GM18868 (cell line): ENCODE measurements around the gene SART1.

Experiments
- ATAC-seq: cut with Tn5 transposase; IDR thresholded peaks from one replicate; pipeline ENCODE4 v1.9.1; 2021; ENCODE audit warnings: mild to moderate bottlenecking, moderate library complexity; ENCODE audit not compliant: unreplicated experiment

SART1 gene

DNA sequence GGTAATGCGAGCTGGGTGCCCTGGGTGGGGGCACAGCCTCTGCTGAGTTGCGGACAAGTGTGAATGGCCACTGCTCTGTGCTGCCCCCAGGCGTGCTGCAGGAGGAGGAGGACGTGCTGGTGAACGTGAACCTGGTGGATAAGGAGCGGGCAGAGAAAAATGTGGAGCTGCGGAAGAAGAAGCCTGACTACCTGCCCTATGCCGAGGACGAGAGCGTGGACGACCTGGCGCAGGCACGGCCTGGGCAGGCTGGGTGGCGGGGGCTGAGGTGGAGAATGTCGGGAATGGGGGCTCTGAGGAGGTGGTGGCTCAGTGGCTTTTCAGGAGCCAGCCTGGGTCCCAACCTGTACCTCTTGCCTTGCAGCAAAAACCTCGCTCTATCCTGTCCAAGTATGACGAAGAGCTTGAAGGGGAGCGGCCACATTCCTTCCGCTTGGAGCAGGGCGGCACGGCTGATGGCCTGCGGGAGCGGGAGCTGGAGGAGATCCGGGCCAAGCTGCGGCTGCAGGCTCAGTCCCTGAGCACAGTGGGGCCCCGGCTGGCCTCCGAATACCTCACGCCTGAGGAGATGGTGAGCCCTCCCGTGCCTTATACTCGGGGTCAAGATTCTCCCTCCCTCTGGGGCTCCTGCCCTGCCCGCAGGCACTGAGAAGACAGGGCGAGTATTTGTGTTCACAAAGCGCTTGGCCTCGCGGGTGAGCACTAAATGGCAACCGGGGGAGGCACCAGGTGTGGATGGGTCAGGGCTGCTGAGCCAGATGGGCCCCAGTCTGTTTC lies 4.6 kb downstream of the SART1 start:
- ATAC-seq: no peak

DNA sequence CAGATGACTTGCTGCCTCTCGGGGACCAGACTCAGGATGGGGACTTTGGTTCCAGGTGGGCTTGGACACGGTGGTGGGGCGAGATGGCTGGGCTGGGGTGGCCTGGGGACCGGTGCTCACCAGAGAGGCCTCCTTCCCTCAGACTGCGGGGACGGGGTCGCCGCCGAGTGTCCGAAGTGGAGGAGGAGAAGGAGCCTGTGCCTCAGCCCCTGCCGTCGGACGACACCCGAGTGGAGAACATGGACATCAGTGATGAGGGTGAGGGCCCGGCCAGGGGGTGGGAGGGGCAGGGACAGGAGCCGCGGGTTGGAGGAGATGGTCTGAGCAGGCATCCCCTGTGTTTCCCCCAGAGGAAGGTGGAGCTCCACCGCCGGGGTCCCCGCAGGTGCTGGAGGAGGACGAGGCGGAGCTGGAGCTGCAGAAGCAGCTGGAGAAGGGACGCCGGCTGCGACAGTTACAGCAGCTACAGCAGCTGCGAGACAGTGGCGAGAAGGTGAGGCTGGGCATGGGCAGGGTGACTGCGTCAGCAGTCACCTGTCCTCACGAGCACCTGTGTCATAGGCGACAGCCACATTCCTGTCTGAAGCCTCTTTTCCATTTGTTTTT lies 5.9 kb downstream of the SART1 start:
- no peak for ATAC-seq

DNA sequence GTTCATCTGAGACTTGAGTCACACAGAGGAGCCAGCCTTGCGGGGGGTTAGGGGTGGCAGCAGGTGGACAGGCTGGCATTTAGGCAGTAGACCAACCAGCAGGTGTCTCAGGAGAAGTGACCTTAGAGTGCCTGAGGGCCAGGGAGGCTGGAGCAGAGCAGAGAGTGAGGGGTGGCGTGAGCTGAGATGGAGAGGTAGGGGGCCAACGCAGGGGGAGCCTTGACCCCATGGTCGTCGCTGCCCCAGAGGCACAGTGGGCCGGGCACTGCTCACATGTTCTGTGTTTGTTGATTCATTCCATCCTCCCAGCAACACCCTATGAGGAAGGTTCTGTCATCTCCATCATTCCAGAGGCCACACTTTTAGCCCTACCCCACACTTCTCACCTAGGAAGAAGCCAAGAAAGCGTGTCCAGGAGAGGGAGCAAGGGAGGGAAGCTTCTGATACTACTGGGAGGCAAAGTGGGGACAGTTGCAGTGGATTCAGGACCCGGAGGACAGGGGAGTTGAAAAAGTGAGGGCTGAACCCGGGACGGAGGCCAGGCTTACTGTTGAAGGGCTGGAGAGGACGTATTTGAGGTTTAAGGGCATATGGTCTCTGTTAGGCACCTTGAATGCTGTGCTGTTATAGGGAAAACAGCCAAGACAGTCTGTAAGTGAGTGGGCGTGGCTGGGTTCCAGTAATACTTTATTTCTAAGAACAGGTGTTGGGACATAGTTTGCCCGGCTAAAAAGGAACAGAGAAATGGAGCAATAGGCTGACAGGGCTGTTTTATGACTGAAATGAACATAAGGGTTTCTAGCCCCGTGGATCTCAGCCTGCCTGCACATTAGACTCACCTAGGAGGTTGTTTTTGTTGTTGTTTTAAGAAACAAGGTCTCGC lies 7.3 kb downstream of the SART1 start:
- ATAC-seq: no peak

DNA sequence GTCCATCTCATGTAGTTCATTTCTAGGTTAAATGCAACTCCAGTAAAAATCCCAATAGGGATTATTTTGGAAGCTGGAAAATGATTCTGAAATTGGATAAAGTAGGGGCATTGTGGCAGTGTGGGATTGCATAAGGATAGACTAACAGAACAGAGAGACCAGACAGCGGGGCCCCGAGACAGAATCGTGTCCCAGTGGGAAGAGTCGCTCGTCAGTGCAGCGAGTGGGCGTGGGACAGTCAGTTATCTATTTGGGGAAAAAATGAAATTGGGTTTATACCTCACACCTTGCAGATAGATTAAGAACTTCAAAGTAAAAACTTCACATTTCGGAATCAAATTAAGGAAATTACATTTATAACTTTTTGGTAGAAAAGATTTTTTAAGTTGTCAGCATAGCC lies 10.6 kb downstream of the SART1 start:
- no peak for ATAC-seq

DNA sequence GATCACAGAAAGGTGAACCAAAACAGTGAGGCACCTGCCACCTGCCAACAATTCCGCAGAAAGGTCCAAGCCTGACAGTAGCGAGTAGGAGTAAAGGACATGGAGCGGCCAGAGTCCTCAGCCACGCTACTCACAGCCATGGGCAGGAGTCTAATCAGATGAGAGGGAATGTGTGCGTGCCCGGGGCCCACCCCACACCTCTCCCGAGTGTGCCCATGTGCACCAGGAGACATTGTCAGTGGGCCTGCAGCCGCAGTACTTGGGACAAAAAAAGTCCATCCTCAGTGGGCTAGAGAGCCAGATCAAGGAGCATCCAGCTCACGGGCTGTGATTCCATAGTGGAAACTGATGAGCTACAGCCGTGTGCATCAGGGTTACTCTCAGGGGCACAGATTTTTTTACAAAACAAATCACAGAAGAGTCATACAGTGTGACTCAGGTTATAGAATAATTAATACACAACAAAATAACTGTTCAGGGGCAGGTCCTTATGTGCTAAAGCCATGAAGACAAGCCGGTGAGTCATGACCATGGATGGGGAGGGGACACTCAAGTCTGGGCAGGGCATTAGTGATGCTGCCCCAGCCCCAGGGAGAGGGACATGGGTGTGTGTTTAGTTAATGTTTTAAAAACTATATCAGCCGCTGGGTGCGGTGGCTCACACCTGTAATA lies 12.0 kb downstream of the SART1 start:
- ATAC-seq: no peak

DNA sequence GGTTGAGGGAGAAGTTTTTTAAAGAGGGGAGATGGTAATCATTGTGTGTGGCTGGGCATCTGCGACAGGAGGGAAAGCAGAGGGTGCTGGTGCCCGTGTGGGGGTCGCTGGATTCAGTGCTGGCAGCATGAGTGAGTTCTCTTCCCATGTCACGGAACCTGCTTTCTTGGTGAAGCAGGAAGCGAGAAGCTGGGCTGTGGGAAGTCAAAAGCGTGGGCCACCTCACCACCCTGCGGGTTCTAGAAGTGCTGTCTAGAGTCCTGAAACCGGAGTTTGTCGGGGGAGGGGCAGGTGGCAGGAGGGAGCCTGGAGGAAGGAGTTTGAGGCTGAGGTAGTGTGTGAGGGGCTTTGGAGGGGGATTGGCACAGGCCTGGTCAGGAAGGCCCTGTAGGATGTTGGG lies 14.2 kb downstream of the SART1 start:
- no peak for ATAC-seq

DNA sequence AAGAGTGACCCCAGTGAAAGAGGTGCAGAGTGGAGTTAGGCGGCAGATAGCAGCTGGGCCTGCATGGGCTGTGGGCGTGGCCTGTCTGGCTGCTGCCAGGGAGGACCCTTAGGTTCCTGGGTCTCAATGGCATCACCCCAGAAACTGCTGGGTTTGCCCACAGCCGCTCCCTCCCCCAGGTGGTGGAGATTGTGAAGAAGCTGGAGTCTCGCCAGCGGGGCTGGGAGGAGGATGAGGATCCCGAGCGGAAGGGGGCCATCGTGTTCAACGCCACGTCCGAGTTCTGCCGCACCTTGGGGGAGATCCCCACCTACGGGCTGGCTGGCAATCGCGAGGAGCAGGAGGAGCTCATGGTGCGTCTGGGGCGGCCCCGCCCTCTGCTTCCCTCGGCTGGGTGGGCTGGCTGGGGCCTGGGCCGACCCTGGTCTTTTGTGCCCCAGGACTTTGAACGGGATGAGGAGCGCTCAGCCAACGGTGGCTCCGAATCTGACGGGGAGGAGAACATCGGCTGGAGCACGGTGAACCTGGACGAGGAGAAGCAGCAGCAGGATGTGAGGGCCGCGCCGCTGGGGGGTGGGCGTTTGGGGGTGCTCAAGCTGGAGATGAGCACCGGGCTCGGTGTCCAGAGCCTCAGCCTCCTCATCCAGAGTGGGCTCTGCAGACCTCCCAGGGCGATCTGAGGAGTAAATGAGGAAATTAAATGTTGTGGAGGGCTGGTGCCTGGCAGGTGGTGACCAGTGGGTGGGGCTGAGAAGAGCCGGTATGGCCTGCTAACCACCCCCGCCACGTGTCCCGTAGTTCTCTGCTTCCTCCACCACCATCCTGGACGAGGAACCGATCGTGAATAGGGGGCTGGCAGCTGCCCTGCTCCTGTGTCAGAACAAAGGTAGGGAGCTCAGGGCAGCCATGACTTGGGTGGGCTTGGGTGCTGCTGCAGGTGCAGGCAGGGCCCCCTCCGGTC lies 15.0 kb downstream of the SART1 start:
- no peak for ATAC-seq

DNA sequence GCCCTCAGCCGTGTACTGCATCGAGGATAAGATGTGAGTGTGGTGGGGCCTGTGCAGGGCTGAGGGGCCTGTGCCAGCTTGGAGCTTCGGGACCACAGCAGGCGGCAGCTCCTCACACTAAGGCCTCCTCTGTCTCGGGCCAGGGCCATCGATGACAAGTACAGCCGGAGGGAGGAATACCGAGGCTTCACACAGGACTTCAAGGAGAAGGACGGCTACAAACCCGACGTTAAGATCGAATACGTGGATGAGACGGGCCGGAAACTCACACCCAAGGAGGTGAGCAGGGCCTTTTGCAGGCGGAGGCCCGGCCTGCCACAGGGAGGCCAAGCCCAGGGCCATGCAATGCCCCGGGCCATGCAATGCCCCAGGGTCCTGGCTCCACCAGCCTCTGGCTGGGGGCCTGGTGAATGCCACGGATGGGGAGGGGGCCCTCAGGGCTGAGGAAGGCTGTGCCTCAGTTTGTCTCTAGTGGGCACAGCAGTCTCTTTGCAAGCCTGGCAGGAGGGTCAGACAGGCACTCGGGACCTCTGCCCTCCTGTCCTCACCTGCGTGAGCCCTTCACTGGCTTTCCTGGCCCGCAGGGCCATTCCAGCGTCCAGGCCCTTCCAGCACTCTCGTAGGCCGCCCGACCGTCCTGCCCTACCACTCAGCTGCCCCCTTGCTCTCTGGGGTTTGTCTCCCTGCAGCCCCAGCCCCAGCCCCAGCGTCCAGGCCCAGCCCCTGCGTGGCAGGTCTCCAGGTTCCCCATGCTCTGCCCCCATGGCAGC lies 16.3 kb downstream of the SART1 start:
- no peak for ATAC-seq

DNA sequence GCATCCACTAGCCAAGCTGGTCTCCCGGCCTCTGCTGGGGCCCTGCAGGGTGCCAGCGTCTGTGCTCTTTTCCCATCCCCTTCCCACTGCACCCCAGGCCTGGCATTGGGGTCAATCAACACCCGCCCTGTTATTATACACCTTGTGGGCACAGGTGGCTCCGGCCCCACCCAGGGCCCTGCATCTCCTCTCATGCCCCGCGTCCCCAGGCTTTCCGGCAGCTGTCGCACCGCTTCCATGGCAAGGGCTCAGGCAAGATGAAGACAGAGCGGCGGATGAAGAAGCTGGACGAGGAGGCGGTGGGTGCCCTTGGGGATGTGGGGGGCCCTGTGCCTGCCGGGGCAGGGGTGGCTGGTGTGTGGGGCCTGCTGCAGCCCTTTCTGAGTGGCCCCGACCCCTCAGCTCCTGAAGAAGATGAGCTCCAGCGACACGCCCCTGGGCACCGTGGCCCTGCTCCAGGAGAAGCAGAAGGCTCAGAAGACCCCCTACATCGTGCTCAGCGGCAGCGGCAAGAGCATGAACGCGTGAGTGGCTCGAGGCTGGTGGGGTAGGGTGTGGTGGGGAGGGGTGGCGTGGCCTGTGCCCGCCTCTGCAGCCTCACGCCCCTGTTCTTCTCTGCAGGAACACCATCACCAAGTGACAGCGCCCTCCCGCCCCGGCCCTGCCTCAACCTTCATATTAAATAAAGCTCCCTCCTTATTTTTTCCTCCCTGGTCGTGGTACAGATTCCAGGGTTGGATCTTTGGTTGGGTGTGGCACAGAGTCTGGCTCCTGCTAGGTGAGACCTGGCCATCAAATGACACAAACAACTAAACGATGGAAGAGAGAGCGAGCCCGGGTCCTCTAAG lies 17.1 kb downstream of the SART1 start:
- no peak for ATAC-seq

DNA sequence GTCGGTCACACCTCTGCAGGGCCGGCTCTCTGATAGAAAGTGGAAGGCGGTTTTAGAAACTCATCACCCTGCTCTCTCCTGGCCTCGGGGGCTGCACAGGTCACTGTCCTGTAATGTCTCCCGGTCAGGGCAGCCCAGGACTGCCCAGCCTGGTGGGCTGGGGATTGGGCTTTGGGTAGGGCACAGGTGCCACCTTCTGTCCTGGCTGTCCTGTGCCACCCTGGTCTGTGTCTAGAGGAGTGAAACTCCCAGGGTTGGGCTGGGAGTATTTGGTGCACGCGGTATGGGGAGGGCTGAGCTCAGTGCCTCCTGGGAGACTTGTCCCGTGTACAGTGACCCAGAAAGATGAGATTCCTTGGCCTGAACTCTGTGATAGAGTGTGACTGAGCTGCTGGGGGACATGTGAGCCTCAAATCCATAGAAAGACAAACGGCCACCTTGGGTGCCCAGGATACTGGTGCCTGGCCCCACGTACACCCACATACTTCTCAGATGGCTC lies 17.8 kb downstream of the SART1 start:
- no peak for ATAC-seq

DNA sequence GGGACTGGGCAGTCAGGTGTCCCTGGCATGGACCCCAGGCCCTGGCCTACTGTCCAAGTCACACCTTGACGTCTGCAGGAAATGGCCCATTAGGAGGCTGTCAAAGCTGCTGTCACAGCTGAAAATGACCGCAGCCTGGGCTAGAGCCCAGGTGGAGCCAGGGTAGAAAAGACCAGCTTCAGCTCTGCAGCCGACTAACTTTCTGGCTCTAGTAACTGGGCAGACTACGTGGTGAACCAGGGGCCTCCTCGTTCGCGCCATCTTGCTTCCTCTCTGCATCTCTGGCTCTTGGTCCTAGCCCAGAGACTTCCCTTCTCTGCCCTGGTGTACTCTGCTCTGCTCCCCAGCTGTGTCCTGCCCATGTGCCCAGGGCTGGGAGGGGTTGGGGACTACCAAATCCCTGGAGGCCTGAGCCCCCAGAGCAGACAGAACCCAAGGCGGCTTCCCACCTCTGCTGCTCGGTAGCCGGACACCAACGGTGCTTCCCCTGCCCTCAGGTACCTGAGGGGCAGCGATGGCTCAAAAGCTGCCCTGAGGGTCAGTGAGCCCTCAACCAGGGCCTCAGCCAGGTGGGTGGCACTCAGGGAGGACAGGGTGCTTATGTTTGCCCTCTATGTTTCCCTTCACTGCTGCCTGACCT lies 19.7 kb downstream of the SART1 start:
- no peak for ATAC-seq

DNA sequence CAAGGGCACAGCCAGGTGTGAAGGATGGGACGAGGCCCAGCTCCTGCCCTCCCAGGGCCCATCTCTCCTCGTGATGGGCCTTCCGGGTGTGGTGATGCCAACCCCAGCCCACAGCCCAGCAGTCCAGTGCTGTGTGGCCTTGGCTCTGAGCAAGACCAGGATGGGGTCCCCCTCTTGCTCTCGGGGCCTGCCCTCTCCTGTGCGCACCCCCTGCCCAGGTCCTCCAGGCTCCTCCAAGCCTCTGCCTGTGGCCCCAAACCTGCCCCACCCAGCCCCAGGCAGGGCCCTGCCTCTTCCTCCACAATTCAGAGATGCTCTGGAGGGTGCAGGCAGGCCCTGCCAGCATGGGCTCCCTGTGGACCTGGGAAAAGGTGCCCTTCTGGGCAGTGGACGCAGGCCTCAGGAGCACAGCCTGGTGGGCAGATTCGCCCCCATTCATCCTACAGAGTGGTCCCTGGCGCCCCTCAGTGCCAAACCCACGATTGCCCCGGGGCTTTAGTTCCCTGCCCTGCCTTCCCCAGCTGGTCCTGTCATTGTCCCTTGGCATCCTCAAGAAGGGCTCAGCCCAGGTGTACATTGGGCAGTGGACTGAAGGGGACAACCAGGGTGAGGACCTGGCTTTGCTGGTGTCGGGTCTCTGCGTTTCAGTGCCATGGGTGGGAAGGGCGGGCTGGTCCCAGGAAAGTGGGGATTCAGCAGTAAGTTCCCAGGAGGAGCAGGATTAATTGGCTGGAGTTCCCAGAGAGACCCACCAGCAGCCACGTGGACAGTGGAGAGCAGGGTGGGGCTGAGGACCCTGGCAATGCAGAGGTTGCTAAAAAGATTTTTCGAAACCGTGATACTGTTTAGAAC lies 20.7 kb downstream of the SART1 start:
- ATAC-seq: no peak

DNA sequence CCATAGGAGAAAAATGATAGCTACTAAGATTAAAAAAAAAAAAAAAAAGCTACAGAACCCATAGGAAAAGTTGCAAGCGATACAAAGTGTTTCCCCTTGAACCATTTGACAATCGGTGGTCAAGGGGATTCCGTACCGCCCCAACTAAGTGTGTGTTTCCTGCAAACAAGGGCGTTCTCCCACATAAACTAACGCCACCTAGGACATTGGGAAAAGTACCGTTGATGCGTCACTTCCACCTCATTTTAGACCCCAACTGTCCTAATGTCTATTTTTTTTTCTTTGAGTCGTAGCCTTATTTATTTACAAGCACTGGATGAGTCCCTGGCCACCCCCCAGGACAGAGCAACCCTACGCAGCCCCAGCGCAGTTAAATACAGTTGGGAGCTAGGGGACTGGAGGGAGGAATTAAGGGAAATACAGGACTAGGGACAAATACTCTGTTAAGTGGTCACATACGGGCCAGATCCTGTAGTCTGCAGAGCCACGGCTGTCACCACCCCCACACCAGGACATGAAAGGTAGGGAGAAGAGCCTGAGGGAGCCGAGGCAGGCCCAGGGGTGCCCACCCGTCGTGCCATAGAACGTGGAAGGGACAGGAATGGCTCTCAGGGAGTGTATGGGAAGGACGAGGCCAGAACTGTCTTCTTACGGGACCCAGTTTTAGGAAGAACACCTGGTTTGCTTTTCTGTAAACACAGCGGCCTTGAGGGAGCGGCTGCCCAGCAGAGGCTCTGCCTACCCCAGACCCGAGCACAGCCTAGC lies 21.5 kb downstream of the SART1 start:
- ATAC-seq: no peak

DNA sequence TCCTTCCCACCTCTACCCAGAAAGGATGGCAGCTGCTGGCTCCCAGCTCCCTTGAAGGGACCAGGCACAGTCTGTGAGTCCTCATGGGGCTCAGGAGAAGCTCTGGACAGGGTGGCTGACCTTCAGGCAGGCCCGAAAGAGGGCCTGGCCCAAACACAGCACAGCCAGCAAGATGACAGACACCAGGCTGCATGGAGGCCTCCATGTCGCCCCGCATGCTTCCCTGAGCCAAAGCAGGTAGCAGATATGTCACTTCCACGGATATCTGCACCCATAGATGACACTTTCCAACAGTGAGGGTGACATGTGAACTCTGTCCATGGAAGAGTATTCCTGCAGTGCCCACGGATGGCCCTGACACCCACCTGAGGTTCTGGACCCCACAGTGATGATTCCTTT lies 22.1 kb downstream of the SART1 start:
- no peak for ATAC-seq

DNA sequence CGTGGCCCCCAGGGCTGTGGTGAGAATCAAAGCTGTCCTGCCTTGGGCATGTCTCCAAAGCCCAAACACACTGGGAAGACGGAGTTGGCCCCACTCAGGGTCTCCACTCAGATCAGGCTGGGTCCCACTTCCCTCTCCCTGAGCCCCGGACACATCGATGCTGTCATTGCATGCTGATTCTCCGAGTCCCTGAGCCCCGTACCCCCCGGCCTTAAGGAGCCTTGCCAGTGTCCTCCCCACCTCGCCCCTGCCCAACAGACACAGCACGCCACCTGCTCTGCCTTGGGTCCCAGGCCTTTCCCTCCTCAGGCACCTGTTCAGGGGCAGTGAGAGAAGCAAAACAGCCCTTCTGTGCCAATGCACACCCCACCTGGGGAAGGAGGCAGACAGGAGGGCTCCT lies 25.8 kb downstream of the SART1 start:
- ATAC-seq: no peak
